ENCODE measurements around the gene CLUH.

GRCh38 chr17:2647957-2648356 is 63.6 kb downstream of the CLUH start:
- no peak for TF ChIP-seq CTCF (IDR thresholded peaks at IDR 0.05; ENCODE audit: low read depth, low read length)
- TF ChIP-seq EZH2phosphoT487 (IDR thresholded peaks at IDR 0.05; ENCODE audit: low read depth): no peak
